Urothelium cell line (cell line): ENCODE results near the gene NCK2.
"Not testable (repeated sequence)": the region's sequence is repeated elsewhere in the genome, so short reads cannot be mapped to it uniquely, and the experiment has no call there.

Source experiments
- DNase-seq: peaks from one replicate; pipeline ENCODE4 v3.0.0; 2011; ENCODE audit warnings: low spot score, mixed read lengths
- FAIRE-seq: peaks from 2 replicates; lab custom pipeline; 2011; peaks lifted over from hg19 to GRCh38; lab: Jason Lieb, UNC

Gene NCK2

DNA sequence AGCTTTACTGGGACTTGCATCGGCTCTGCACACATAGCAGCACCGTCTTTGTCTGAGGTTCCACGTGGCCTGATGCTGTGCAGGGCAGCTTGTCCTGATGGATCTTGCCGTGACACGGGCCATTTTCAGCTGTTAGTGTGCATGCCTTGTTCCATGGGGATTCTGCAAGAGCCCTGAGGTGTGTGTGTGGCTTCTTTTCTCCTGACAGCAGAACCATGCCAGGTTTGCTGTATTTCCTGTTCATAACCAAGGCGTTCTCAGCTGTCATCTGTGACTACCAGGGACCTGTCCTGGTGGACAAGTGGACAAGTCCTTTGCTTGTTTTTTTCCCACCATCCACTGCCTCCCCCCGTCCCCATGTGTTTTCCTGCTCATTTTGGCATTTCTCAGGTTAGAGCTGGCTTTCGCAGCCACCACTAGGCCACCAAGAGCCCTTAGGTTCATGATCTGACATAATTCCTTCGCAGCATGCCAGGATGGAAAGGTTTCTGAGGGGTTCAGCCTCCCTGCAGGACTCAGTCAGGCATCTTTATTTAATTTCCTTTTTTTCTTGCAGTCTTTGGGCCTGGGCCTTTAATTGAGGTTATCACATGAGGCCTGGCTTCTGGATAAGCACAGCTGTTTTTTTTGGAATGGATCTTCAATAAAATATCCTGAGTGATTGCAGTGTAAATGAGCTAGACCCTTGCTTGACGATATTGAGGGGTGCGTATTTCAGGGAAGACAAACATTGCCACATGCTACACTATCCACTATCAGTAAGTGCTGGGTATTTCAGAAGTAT is 139.4 kb downstream of the NCK2 start:
- DNase-seq, result no peak
- no peak for FAIRE-seq

DNA sequence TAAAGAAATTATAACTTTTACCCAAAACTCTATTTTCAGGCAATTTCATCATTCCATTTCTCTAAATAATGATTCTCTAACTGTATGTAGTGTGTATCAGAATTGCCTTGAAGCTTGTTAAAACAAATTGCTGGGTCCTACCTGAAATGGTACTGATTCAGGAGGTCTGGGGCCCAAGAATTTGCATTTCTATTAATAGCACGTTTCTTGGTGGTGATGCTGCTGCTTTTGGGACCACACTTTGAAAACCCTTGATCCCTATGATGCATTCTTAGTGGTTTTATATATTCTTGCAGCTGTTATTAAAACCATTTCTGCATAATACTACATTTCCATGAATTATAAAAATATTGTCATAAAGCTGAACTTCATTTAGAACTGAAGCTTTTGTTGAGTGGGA is 140.7 kb downstream of the NCK2 start:
- no peak for DNase-seq
- no peak for FAIRE-seq

DNA sequence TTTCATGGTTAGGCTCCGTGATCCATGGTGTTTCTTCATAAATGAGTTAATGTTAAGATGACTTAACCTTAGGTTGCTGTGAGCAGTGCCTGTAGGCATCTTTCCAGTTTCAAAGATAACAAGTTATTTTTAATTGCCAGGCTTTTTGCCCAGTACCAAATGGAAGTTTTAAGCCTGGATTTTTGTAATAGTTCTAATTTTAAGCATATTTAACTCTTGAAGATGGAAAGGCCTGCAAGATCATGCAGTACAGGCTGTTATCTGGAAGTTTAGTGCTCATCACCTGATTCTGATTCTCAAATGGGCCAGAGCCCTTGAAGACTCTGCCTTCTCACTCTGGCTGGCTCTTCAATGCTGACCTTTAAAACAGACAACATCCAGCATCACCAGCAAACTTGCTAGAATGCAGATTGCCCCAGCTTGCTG is 141.3 kb downstream of the NCK2 start:
- no peak for FAIRE-seq
- DNase-seq, result no peak

DNA sequence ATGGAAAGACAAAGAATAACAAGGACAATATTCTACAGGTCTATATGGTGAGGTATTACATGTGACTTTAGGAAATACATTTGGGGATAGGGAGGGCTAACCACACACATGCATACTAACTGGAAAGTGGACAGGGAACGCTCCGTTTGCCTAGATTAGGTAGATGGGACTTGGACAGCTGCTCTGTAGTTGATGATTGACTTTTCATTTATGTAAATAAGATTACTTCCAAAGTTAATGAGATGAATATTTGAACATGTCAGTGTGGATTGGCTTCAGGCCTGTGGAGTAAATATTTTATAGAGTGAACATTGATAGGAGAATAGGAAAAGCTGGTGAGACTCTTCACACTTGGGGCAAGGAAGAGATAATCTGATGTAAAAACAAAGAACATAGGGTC is 142.0 kb downstream of the NCK2 start:
- DNase-seq (no peak), FAIRE-seq (no peak)

DNA sequence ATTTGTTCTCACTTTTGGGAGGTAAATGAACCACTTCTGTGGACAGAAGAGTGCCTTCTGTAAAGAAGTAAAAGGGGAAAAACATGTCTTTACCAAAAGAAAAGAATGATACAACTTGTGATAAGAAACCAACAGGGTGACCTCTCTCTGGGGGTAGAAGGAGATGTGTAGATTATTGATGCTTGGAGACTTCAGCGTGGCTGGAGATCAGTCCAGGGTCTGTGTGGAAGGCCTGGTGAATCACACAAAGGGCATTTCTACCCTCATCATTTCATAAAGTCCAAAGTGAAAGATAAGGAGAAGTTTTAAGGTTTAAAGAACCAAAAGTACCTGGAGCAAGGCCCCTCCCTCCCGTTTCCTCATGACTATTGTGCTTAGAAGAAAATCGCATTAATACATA is 142.5 kb downstream of the NCK2 start:
- no peak for FAIRE-seq
- no peak for DNase-seq

DNA sequence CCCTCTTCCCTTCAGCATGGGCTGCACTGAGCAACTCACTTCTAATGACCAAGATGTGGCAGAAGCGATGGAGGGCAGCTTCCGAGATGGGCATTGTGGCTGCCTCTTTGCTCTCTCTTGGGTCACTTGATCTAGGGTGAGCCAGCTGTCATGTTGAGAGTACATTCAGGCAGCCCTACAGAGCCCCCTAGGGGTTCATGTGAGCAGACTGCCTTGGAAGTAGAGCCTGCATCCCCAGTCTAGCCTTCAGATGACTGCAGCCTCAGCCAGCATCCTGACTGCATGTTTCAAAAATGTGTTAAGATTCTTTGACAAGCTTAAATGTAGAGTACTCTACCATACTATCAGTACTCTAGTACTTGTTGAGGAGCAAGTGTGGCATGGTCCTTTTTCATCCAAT is 143.9 kb downstream of the NCK2 start:
- DNase-seq (no peak), FAIRE-seq (no peak)

DNA sequence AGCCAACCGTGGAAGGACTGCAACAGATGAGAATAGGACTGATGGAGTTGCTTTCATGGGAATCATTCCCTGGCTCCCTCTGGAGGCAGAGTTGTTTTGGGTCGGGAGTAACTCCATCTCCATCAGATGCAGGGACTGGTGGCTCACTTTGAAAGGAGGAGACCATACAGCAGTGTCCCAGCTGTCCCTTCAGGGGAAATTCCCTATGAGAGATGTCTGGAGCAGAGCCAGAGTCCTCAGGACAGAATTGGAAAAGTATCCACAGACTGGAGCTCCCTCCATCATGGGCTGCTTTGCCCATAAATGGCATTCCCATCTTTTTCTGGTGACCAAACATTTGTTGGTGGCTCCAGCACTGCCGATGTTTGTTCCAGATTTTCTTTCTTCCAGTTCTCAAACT is 144.3 kb downstream of the NCK2 start:
- FAIRE-seq (no peak), DNase-seq (no peak)

DNA sequence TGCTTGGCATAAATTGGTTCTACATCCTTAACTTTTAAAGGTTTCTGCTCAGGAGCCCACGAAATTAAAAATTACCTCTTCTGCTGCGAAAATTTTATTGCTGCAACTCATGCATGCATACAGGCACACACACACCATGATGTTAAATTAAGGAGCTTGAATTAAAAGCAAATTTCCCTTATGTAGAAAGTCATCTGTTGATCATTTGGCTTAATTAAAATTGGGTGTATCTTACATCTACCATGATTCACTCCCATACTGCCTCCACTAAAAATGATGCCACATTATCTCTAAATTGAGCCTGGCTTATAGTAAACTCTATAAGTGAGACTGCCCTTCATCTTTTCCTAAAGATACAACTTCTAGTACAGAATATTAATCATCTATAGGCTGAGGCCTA is 145.4 kb downstream of the NCK2 start:
- FAIRE-seq (no peak), DNase-seq (no peak)

DNA sequence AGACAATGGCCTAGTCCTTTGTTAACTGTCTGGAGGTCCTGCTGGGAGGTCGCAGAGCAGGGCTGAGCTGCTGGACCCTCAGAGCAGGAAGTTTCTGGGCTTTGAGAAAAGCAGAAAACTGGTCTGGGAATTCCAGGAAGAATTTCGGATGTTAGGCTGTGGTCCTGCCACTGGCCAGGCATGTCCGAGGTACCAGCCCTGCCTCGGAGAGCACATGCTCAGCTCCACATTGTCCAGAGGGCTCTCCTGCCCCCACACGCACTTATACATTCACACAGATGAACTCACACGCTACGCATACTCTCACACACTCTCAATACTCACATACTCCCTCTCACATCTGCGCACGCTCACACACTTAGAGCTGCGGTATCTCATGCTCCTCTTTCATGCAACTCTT is 146.1 kb downstream of the NCK2 start:
- FAIRE-seq, result no peak
- DNase-seq, result no peak

DNA sequence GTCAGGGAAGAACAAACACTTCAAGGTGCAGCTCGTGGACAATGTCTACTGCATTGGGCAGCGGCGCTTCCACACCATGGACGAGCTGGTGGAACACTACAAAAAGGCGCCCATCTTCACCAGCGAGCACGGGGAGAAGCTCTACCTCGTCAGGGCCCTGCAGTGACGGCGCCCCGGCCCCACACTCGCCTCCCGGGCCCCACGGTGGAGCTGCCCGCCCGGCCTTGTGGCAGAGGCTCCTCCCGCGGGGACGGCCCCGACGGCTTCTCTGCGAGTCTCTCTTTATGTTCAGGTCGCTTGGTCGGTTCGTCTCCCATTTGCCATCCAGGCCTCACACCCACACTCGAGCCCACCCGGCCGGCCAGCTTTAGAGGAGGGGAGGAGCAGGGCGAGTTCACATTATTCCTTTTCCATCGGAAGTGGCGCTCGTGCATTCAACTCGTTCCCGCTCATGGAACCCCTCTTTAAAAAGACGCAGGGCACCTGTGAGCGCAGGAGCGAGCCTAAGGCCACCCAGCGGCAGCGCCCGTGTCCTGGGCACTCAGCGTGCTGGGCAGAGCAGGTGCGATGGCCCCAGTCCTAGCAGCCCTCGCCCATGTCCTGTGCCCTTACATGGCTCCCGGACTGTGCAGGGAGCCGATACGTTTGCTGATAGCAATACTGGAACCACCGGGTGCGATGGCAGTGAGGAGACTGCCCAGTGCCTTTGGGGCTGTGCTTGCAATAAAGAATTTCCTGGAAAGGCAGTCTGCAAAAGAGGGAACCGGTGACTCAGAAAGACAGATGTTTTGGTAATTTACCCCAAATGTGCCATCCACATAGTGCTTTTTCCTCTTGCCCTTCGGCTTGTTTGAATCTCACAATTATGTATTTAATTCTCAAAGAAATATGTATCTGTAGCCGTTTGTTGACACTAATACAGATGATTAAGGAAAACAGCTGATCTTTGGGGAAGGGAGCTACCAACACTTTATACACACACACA is 148.6 kb downstream of the NCK2 start:
- FAIRE-seq (no peak), DNase-seq (no peak)

DNA sequence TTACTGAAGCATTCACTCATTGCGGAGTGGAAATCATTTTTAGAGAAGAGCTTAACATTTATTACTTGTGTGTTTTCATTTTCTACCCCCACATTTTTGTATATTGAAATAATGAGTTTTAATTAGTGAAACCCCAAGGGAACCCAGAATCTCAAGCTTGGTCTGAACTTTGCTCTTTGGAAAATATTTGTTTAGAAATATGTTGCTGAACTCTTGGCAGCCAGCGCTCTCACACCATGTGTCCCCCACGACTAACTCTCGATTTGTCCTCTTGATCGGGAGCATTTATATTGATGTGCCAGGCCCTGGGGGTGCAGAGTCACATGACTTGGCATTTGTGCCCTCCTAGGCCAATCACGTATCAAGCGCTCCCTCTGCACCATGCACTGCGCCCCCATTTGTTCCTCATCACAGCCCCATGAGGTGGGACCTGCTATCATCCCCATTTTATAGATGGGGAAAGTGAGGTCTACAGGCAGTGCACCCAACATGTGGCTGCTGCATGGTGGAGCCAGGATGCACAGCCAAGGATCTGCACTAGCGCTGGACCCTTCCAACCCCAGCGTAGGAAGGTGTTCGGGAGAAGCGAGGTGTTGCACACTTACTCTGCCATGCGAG is 149.7 kb downstream of the NCK2 start:
- FAIRE-seq (no peak), DNase-seq (no peak)

DNA sequence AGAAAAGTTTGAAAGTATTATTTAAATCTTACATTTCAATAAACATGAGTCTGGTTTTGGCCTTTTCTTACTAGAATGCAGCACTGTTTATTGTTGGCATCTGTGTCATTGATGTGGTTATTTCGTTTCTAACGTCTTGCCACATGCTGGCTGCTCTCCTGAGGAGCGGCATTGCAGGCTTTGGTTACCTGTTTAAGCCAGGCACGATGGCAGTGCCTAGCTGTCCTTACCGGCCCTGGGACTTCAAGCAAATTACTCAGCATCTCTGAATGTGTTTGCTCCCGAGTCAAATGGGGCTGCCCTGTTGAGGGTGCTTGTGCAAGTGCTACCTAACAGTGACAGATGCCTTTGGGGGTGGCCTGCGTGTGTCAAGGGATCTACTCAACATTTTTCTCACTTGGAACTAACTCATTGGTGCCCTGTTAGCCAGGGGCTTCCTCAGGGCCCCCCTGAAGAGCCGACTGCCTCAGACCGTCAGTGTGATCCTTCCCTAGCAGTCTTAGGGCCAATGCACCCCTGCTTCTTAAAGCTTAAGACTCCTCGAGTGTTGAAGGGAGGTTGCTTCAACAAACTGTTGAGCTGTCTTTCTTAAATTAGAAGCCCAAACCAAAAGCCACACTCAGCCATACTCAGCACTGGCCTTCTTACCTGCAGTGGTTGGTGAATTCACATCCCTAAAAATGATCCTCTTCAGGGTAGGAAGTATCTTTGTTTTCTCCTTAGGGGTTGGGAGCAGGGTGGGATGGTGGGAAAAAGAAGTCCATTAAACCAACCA is 151.5 kb downstream of the NCK2 start:
- no peak for FAIRE-seq

DNA sequence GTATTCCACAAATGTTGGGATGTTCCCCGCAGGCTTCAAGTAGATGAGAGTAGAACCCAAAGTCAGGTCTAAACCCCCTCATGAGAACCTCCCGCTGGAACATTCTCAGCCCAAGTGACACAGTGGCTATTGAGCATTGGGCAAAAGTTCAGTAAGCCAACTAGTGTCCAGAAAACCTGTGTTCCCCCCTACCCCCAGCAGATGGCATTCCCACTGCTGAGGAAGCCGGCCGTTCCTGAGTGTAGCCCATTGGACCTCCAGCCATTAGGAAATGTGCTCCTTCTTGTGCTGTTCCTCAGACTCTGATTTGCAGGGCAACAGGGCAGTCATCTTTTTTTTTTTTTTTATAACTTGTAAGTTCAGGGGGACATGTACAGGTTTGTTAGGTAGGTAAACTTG is 152.1 kb downstream of the NCK2 start:
- FAIRE-seq (no peak), DNase-seq (no peak)

More for the DNA sequence above, 151.5 kb downstream of the NCK2 start:
- DNase-seq, result no peak

DNA sequence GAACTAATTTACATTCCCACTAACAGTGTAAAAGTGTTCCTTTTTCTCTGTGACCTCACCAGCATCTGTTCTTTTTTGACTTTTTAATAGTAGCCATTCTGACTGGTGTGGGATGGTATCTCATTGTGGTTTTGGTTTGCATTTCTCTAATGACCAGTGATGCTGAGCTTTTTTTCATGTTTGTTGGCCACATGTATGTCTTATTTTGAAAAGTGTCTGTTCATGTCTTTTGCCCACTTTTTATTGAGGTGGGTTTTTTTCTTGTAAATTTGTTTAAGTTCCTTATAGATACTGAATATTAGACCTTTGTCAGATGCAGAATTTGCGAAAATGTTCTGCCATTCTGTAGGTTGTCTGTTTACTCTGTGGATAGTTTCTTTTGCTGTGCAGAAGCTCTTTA is 153.0 kb downstream of the NCK2 start:
- not testable (repeated sequence) for FAIRE-seq, DNase-seq

DNA sequence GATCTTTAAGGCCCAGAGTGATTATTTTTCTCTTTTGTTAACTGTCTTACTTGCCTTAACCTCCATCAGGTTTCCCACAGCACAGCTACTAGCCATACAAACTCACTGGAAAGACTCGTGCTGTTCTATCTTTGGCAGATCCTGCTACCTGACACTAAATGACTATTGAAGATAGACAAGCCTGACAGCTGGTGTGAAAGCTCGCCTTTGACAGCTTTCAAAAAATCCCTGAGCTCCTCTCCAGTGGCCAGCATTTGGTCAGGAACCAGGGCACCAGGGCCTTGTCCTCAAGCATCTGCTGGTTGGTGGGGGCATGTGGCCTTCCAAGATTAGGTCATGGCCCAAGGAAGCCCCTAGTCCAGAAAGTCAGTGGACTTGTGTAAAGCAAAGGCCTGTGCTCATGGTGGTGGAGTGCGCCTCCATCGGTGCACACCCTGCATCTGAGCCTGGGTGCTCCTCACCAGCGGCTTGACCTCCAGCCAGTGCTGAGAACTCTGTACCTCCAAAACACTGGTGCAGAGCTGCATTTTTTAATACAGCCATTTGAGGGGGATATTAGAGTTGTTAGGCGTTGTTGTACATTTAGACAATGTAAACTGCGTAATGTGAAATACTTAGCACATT is 158.5 kb downstream of the NCK2 start:
- FAIRE-seq, result no peak

DNA sequence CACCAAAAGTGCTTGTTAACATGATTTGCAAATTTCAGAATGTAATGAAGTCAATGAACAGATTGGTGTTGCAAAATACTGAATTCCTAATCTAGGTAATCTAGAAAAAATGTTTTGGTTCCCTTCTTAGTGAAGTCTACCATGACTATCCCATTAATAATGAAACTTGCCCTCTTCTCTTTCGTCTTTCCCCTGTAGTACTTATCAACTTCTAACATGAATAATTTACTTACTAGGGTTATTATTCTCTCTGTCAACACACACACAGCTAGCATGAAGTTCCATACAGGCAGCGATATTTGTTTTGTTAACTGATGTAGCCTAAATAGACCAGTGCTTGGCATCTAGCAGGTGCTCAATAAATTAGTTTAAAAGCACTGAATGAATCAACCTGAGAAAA is 160.2 kb downstream of the NCK2 start:
- no peak for FAIRE-seq
- DNase-seq, result no peak

More for the DNA sequence above, 158.5 kb downstream of the NCK2 start:
- no peak for DNase-seq

DNA sequence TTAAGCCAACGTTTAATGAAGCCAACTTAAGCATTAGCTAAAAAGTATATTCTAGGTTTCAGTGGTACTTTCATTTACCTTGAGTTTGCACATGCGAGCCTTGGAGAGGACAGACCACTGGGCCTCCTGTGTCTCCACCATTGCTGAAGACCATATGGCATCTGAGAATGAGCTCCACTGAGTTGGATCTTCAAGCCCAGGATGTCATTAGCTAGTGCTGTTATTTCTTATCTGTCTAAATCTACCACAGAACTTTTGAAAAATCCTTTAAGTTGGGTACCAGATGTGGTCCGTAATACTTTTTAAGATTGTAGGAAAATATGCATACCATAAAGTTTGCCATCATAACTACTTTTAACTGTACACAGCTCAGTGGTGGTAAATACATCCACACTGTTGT is 161.8 kb downstream of the NCK2 start:
- no peak for FAIRE-seq
- no peak for DNase-seq

DNA sequence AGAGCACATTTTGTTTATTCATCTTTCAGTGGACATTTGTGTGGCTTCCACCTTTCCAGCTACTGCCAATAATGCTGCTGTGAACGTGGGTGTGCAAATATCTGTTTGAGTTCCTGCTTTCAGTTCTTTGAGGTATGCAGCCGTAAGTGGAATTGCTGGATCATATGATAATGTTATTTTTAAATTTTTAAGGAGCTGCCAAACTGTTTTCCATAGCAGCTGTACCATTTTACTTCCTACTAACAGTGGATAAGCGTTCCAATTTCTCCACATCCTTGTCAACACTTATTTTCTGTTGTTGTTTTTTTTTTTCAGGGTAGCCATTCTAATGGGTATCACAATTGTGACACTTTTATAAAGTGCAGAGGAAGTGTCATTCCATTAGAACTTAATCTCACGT is 162.5 kb downstream of the NCK2 start:
- no peak for FAIRE-seq
- DNase-seq, result no peak

DNA sequence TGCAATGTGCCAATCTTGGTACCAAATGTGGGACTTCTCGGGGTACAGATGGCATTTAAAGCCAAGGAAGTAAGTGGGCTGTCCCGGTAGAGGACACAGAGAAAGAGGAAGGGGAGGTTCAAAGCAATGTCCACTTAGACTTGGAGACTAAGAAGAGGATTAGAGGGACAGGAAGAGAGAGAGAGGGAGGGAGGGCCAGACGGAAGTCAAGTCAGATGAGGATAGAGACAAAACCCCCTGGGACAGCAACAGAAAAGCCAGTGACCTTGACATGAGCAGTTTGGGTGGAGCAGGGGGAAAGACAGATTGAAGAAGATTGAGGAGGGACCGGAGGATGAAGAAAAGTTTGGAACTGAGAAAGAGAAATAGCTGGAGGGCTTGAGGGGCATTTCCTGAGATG is 164.5 kb downstream of the NCK2 start:
- DNase-seq (no peak), FAIRE-seq (no peak)

DNA sequence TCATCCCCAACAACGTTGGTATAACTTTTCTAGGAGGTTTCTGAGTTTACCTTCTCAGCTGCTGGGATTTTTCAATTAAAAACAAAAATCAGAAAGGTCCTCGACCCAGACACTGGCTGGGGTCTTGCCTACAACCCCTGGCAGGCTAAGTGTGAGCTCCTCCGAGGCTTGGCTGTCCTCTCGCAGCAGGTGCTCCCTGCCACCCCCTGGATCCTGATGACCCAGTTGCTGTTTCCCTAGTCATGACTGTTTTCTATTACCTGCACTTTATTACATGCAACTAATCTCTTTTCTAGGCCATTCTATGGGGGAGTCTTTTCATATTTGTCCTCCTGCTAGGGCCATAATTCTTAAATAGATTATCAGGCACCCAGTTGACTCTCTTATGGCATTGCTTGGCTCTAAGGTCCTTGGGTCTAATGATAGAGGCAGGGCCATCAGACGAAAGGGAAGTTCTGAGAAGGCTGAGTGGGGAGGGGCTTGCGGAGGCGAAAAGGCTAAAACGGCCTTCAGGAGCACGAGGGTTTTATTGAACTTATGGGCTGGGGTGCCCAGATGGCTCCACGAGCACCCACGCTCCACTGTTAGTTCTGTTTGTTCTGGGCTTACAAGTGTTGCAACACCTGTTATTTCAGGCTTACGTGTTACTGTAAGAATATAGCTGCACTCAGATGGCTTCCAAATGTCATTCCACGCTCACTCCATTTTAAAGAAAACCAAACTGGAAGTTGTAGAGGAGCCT is 166.0 kb downstream of the NCK2 start:
- no peak for DNase-seq
- FAIRE-seq, result no peak
